H9 (cell line): Measurements from ENCODE around the gene LEFTY2. TPM values are rescaled to one million over a fixed set of nuclear protein-coding genes. Genes with fewer than 3 reads are reported as not detected.

Experiments used
- DNase-seq: peaks from one replicate; pipeline ENCODE4 v3.0.0-alpha.2; 2017
- H2AFZ ChIP-seq: one replicate; pipeline ENCODE4 v1.6.1; 2013; ENCODE audit warnings: mild to moderate bottlenecking, low read length, control low read depth, moderate library complexity
- H2AK5ac ChIP-seq: 2 replicates; pipeline ENCODE4 v1.6.1; 2013; ENCODE audit warnings: low read length, control low read depth, mixed read lengths; ENCODE audit not compliant: insufficient read length
- H2BK120ac ChIP-seq: one replicate; pipeline ENCODE4 v1.6.1; 2013; ENCODE audit warnings: low read depth, mild to moderate bottlenecking, low read length, control low read depth, inconsistent platforms; ENCODE audit not compliant: poor library complexity, severe bottlenecking
- H2BK12ac ChIP-seq: 2 replicates; pipeline ENCODE4 v1.6.1; 2013; ENCODE audit warnings: low read length, control low read depth, mixed read lengths, low read depth; ENCODE audit not compliant: insufficient read length
- H2BK15ac ChIP-seq: 2 replicates; pipeline ENCODE4 v1.6.1; 2013; ENCODE audit warnings: low read depth, low read length, control low read depth
- H2BK20ac ChIP-seq: one replicate; pipeline ENCODE4 v1.6.1; 2013; ENCODE audit warnings: low read depth, mild to moderate bottlenecking, low read length, control low read depth, inconsistent platforms; ENCODE audit not compliant: poor library complexity, severe bottlenecking
- H2BK5ac ChIP-seq: 2 replicates; pipeline ENCODE4 v1.6.1; 2013; ENCODE audit warnings: low read length, control low read depth, mixed read lengths; ENCODE audit not compliant: insufficient read length
- H3K14ac ChIP-seq: 2 replicates; pipeline ENCODE4 v1.6.1; 2013; ENCODE audit warnings: low read length, control low read depth; ENCODE audit not compliant: insufficient read depth
- H3K18ac ChIP-seq: 2 replicates; pipeline ENCODE4 v1.6.1; 2013; ENCODE audit warnings: low read depth, mild to moderate bottlenecking, mixed read lengths, low read length, control low read depth; ENCODE audit not compliant: insufficient read length
- H3K23ac ChIP-seq: 2 replicates; pipeline ENCODE4 v1.6.1; 2013; ENCODE audit warnings: low read length, control low read depth, mixed read lengths, low read depth; ENCODE audit not compliant: insufficient read length
- H3K23me2 ChIP-seq: 2 replicates; pipeline ENCODE4 v1.6.1; 2013; ENCODE audit warnings: low read depth, mild to moderate bottlenecking, mixed read lengths, low read length, control low read depth; ENCODE audit not compliant: insufficient read length, poor library complexity, severe bottlenecking
- H3K27ac ChIP-seq: 2 replicates; pipeline ENCODE4 v1.5.1; 2013; ENCODE audit warnings: low read length, control low read depth, mixed read lengths, low read depth; ENCODE audit not compliant: insufficient read length
- H3K27me3 ChIP-seq: 2 replicates; pipeline ENCODE4 v1.6.1; 2013; ENCODE audit warnings: low read length, control low read depth, inconsistent platforms; ENCODE audit not compliant: insufficient read depth
- H3K4ac ChIP-seq: 2 replicates; pipeline ENCODE4 v1.6.1; 2013; ENCODE audit warnings: low read depth, mild to moderate bottlenecking, control low read depth, inconsistent platforms, low read length, moderate library complexity
- H3K4me1 ChIP-seq: 2 replicates; pipeline ENCODE4 v1.6.1; 2013; ENCODE audit warnings: low read length, control low read depth, inconsistent platforms; ENCODE audit not compliant: insufficient read depth
- H3K4me2 ChIP-seq: 2 replicates; pipeline ENCODE4 v1.6.1; 2013; ENCODE audit warnings: low read length, control low read depth, mixed read lengths; ENCODE audit not compliant: insufficient read length, insufficient read depth
- H3K56ac ChIP-seq: 2 replicates; pipeline ENCODE4 v1.6.1; 2013; ENCODE audit warnings: low read depth, mild to moderate bottlenecking, mixed read lengths, low read length, control low read depth; ENCODE audit not compliant: insufficient read length
- H3K79me1 ChIP-seq: 2 replicates; pipeline ENCODE4 v1.6.1; 2013; ENCODE audit warnings: low read depth, mild to moderate bottlenecking, moderate library complexity, low read length, control low read depth, inconsistent platforms; ENCODE audit not compliant: insufficient read depth, poor library complexity, severe bottlenecking
- H3K79me2 ChIP-seq: 2 replicates; pipeline ENCODE4 v1.6.1; 2013; ENCODE audit warnings: low read length, control low read depth, inconsistent platforms; ENCODE audit not compliant: insufficient read depth
- H3K9ac ChIP-seq: 2 replicates; pipeline ENCODE4 v1.6.1; 2013; ENCODE audit warnings: low read length, control low read depth, mixed read lengths; ENCODE audit not compliant: insufficient read length; ENCODE audit errors: extremely low read depth
- H3K9me3 ChIP-seq: one replicate; pipeline ENCODE4 v1.6.1; 2013; ENCODE audit warnings: low read depth, low read length, inconsistent platforms; ENCODE audit not compliant: control insufficient read depth
- H3T11ph ChIP-seq: one replicate; pipeline ENCODE4 v1.6.1; 2013; ENCODE audit warnings: mild to moderate bottlenecking, low read length, control low read depth, inconsistent platforms
- H4K20me1 ChIP-seq: one replicate; pipeline ENCODE4 v1.6.1; 2013; ENCODE audit not compliant: control insufficient read depth, insufficient read length, insufficient read depth
- H4K5ac ChIP-seq: 2 replicates; pipeline ENCODE4 v1.6.1; 2013; ENCODE audit warnings: low read depth, mild to moderate bottlenecking, mixed read lengths, low read length, control low read depth; ENCODE audit not compliant: insufficient read length
- H4K8ac ChIP-seq: replicated peaks from 2 replicates; pipeline ENCODE4 v1.6.1; 2013; ENCODE audit warnings: low read length, control low read depth, mixed read lengths, low read depth; ENCODE audit not compliant: insufficient read length
- H4K91ac ChIP-seq: 2 replicates; pipeline ENCODE4 v1.6.1; 2013; ENCODE audit warnings: low read depth, mild to moderate bottlenecking, moderate library complexity, mixed read lengths, low read length, control low read depth; ENCODE audit not compliant: insufficient read length
- H3K27ac Mint-ChIP-seq, 3 experiments: 2 replicates in 2 of 3; 3 replicates in 1 of 3; pipeline ENCODE4 v1.8.0; 2020 to 2021; ENCODE audit warnings: mixed read lengths in 3 of 3, mild to moderate bottlenecking in 1 of 3, moderate library complexity in 1 of 3
- H3K27me3 Mint-ChIP-seq: 2 replicates; pipeline ENCODE4 v1.8.0; 2021; ENCODE audit warnings: low read depth, mild to moderate bottlenecking, moderate library complexity, mixed read lengths
- H3K36me3 Mint-ChIP-seq, 3 experiments: 2 replicates in 2 of 3; 3 replicates in 1 of 3; pipeline ENCODE4 v1.8.0; 2020 to 2021; ENCODE audit warnings: low read depth in 3 of 3, mixed read lengths in 3 of 3; ENCODE audit not compliant: insufficient read depth in 1 of 3
- H3K4me1 Mint-ChIP-seq, 2 experiments: 2 replicates each; pipeline ENCODE4 v1.8.0; 2020; ENCODE audit warnings: mixed read lengths in 2 of 2
- H3K4me3 Mint-ChIP-seq, 2 experiments: 2 replicates in 1 of 2; 3 replicates in 1 of 2; pipeline ENCODE4 v1.8.0; 2020 to 2021; ENCODE audit warnings: mild to moderate bottlenecking in 2 of 2, mixed read lengths in 2 of 2, moderate library complexity in 1 of 2
- H3K9me3 Mint-ChIP-seq, 2 experiments: 2 replicates in 1 of 2; 3 replicates in 1 of 2; pipeline ENCODE4 v1.8.0; 2020; ENCODE audit warnings: mild to moderate bottlenecking in 2 of 2, mixed read lengths in 2 of 2, moderate library complexity in 1 of 2
- WGBS: extraction: QIAGEN DNeasy Blood & Tissue Kit; methylation state at CpG from one replicate; pipeline ENCODE4 v1.1.7; 2013; ENCODE audit warnings: missing lambda C conversion rate, low lambda C conversion rate, mixed read lengths; ENCODE audit not compliant: insufficient read length; ENCODE audit errors: extremely low coverage; 5-methylcytosine and 5-hydroxymethylcytosine counted together
- total RNA-seq: library from RNA; stranded (reverse); gene quantifications from 2 replicates; pipeline ENCODE4 v1.2.1, GENCODE V29; 2021
- TF ChIP-seq, protein P1 (sequence below): fragments of 200-600 bp; sonication (generic); conservative IDR thresholded peaks from 3 replicates; pipeline ENCODE4 v1.8.0; 2021; ENCODE audit warnings: antibody characterized with exemption, mild to moderate bottlenecking

Gene LEFTY2
- total RNA-seq, 1 experiment from 2014 or later, result 16.3 TPM

DNA sequence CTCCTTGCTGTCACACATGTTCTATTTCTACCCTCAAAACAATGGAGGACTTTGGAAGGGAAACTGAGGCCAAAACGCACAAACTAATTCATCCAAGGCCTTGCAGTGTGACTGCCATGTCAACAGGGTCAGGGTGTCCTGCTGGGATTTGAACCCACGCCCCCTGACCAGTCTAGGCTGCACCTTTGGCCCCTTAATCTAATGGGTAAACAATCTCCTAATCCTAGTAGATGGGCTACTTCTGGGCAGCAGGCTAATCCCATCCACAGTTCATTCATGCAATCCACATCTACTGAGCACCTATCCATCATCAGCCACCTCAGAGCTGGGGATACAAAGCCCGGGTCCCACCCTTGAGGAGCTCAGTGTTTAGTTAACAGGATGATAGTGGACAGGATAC, 17.0 kb upstream of the LEFTY2 start:
- H2AK5ac ChIP-seq, result no peak overlapping the region
- H3K23ac ChIP-seq, result no peak overlapping the region
- H3K23me2 ChIP-seq, result no peaks in the 10 kb centered on the region
- Mint-ChIP-seq H3K36me3 (no peaks in the 10 kb centered on the region; a peak in 1 of 7 replicates), H3K4me3 (no peak overlapping the region), H3K27me3 (peaks cover 2% of the 10 kb centered on the region), H3K9me3 (no peaks in the 10 kb centered on the region), H3K4me1 (0 out of 4 replicates have a peak, but pooled peaks cover 0 to 1% of the 10 kb centered on the region in 2 experiments), H3K27ac (no peak overlapping the region)
- H2AFZ ChIP-seq, result no peak overlapping the region
- H4K20me1 ChIP-seq, result no peaks in the 10 kb centered on the region
- no peak overlapping the region for H4K5ac ChIP-seq
- no peaks in the 10 kb centered on the region for H3K4me1 ChIP-seq
- H3K56ac ChIP-seq, result no peak overlapping the region
- WGBS, result no CpG with 5 or more reads among the region's 3 CpGs
- no peak overlapping the region for H3K4me2 ChIP-seq
- no peak overlapping the region for H3K27ac ChIP-seq
- no peak overlapping the region for H2BK20ac ChIP-seq
- no peak overlapping the region for H2BK5ac ChIP-seq
- no peaks in the 10 kb centered on the region for H3K9me3 ChIP-seq
- no peak overlapping the region for H4K91ac ChIP-seq
- H4K8ac ChIP-seq, result no peak overlapping the region
- no peak for DNase-seq
- TF ChIP-seq, protein P1, sequence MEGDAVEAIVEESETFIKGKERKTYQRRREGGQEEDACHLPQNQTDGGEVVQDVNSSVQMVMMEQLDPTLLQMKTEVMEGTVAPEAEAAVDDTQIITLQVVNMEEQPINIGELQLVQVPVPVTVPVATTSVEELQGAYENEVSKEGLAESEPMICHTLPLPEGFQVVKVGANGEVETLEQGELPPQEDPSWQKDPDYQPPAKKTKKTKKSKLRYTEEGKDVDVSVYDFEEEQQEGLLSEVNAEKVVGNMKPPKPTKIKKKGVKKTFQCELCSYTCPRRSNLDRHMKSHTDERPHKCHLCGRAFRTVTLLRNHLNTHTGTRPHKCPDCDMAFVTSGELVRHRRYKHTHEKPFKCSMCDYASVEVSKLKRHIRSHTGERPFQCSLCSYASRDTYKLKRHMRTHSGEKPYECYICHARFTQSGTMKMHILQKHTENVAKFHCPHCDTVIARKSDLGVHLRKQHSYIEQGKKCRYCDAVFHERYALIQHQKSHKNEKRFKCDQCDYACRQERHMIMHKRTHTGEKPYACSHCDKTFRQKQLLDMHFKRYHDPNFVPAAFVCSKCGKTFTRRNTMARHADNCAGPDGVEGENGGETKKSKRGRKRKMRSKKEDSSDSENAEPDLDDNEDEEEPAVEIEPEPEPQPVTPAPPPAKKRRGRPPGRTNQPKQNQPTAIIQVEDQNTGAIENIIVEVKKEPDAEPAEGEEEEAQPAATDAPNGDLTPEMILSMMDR, result no peak
- no peak overlapping the region for H2BK120ac ChIP-seq
- no peak overlapping the region for H3K18ac ChIP-seq
- H3K79me1 ChIP-seq, result no peaks in the 10 kb centered on the region
- no peaks in the 10 kb centered on the region for H3K27me3 ChIP-seq
- no peak overlapping the region for H3T11ph ChIP-seq
- H3K9ac ChIP-seq, result no peak overlapping the region
- H3K14ac ChIP-seq, result no peak overlapping the region
- no peak overlapping the region for H2BK12ac ChIP-seq
- H3K4ac ChIP-seq, result no peak overlapping the region
- H2BK15ac ChIP-seq, result no peak overlapping the region
- H3K79me2 ChIP-seq, result no peaks in the 10 kb centered on the region
